GM12864 (cell line): Measurements from ENCODE around the gene RECK.

Source experiments
- DNase-seq: peaks from one replicate; pipeline ENCODE4 v3.0.0-alpha.2; 2011; ENCODE audit warnings: low read depth
- H3K4me3 ChIP-seq: 2 replicates; pipeline ENCODE4 v1.5.1; 2011; ENCODE audit warnings: mild to moderate bottlenecking, low read depth, low read length, control low read depth
- CTCF ChIP-seq: IDR thresholded peaks from 2 replicates; pipeline ENCODE4 v1.5.1; 2011; ENCODE audit warnings: low read depth, mild to moderate bottlenecking, moderate library complexity, low read length, control low read depth, inconsistent platforms; ENCODE audit errors: missing control alignments

Gene RECK

GRCh38 chr9:36141761-36142160, 105.0 kb downstream of the RECK start:
- DNase-seq: no peak
- TF ChIP-seq CTCF: no peak
- H3K4me3 ChIP-seq: no peak overlapping the region

- TF ChIP-seq CTCF: no peak
- no peak overlapping the region; the same call in 1 of the 2 replicates for H3K4me3 ChIP-seq
- no peak for DNase-seq
Measured at GRCh38 chr9:36142510-36143244, 106.0 kb downstream of the RECK start.

GRCh38 chr9:36143245-36143641, 106.5 kb downstream of the RECK start:
- TF ChIP-seq CTCF: no peak
- no peak overlapping the region; the same call in 1 of the 2 replicates for H3K4me3 ChIP-seq
- DNase-seq: no peak

- peak overlapping the region; percentile 28 for H3K4me3 ChIP-seq
- TF ChIP-seq CTCF: no peak
- no peak for DNase-seq
Measured at GRCh38 chr9:36144309-36145232, 107.9 kb downstream of the RECK start.

GRCh38 chr9:36145970-36146369, 109.3 kb downstream of the RECK start:
- no peak overlapping the region for H3K4me3 ChIP-seq
- DNase-seq: no peak
- no peak for TF ChIP-seq CTCF

- TF ChIP-seq CTCF: no peak
- DNase-seq: no peak
- H3K4me3 ChIP-seq: no peak overlapping the region
Measured at GRCh38 chr9:36146651-36147050, 109.9 kb downstream of the RECK start.
